ENCODE data around the gene TAS2R10. TPM values are rescaled to one million over a fixed set of nuclear protein-coding genes. Genes with fewer than 3 reads are reported as not detected.
"Not testable (repeated sequence)": the region's sequence is repeated elsewhere in the genome, so short reads cannot be mapped to it uniquely, and the experiment has no call there.

The TAS2R10 gene
- total RNA-seq, 1 donor from 2014 or later: 2.5 TPM

GRCh38 chr12:10807186-10807585, 19.0 kb downstream of the TAS2R10 start, which contains the start of gene TAS2R8:
TSS of gene TAS2R8 (minus strand) at chr12:10807286. CDS start at chr12:10806980, 306 bp downstream.
- Mint-ChIP-seq H3K9me3 (no peaks in the 10 kb centered on the region), H3K4me1 (no peaks in the 10 kb centered on the region), H3K4me3 (no peak within 1 kb of the TSS)

GRCh38 chr12:10802587-10802986, 23.6 kb downstream of the TAS2R10 start, which contains the start of gene TAS2R7:
TSS of gene TAS2R7 (minus strand) at chr12:10802627. CDS start at chr12:10802570, 57 bp downstream.
- H3K27ac Mint-ChIP-seq: no peak within 1 kb of the TSS

More at GRCh38 chr12:10807186-10807585, 19.0 kb downstream of the TAS2R10 start, which contains the start of gene TAS2R8:
- H3K36me3 Mint-ChIP-seq: no peaks in the 10 kb centered on the region
- TF ChIP-seq CTCF (IDR thresholded peaks at IDR 0.05; ENCODE audit: unreplicated experiment): no peak
- no peak for DNase-seq (ENCODE audit: low spot score in 2 of 2, unreplicated experiment in 2 of 2)
- H3K27me3 Mint-ChIP-seq (ENCODE audit: low read depth): peaks cover 5% of the 10 kb centered on the region
- H3K27ac Mint-ChIP-seq: no peak within 1 kb of the TSS

GRCh38 chr12:10801741-10802140, 24.4 kb downstream of the TAS2R10 start:
- no peak overlapping the region for H3K27ac Mint-ChIP-seq
- no peaks in the 10 kb centered on the region for H3K36me3 Mint-ChIP-seq
- H3K4me3 Mint-ChIP-seq: no peak overlapping the region
- H3K27me3 Mint-ChIP-seq (ENCODE audit: low read depth): peaks cover 8% of the 10 kb centered on the region
- no peak for TF ChIP-seq CTCF (IDR thresholded peaks at IDR 0.05; ENCODE audit: unreplicated experiment)
- no peaks in the 10 kb centered on the region for H3K9me3 Mint-ChIP-seq
- DNase-seq (ENCODE audit: low spot score in 2 of 2, unreplicated experiment in 2 of 2): no peak
- no peaks in the 10 kb centered on the region for H3K4me1 Mint-ChIP-seq

More at GRCh38 chr12:10802587-10802986, 23.6 kb downstream of the TAS2R10 start, which contains the start of gene TAS2R7:
- no peak for DNase-seq (ENCODE audit: low spot score in 2 of 2, unreplicated experiment in 2 of 2)
- Mint-ChIP-seq H3K36me3 (no peaks in the 10 kb centered on the region), H3K4me3 (no peak within 1 kb of the TSS), H3K4me1 (no peaks in the 10 kb centered on the region), H3K9me3 (no peaks in the 10 kb centered on the region), H3K27me3 (ENCODE audit: low read depth) (peaks cover 8% of the 10 kb centered on the region)
- TF ChIP-seq CTCF (IDR thresholded peaks at IDR 0.05; ENCODE audit: unreplicated experiment): no peak

GRCh38 chr12:10794222-10794621, 31.9 kb downstream of the TAS2R10 start:
- Mint-ChIP-seq H3K36me3 (no peaks in the 10 kb centered on the region), H3K27me3 (ENCODE audit: low read depth) (no peaks in the 10 kb centered on the region), H3K9me3 (peaks cover 3% of the 10 kb centered on the region), H3K4me1 (no peaks in the 10 kb centered on the region), H3K4me3 (no peak overlapping the region), H3K27ac (no peak overlapping the region)
- DNase-seq (ENCODE audit: low spot score in 2 of 2, unreplicated experiment in 2 of 2): no peak
- no peak for TF ChIP-seq CTCF (IDR thresholded peaks at IDR 0.05; ENCODE audit: unreplicated experiment)

- H3K4me3 Mint-ChIP-seq; H3K27me3 Mint-ChIP-seq (ENCODE audit: low read depth); H3K36me3 Mint-ChIP-seq; H3K9me3 Mint-ChIP-seq; H3K4me1 Mint-ChIP-seq; H3K27ac Mint-ChIP-seq; DNase-seq (ENCODE audit: low spot score in 2 of 2, unreplicated experiment in 2 of 2): not testable (repeated sequence)
These were observed 34.4 kb downstream of the TAS2R10 start for GRCh38 chr12:10791769-10792168.

GRCh38 chr12:10783252-10783651, 42.9 kb downstream of the TAS2R10 start:
- no peaks in the 10 kb centered on the region for H3K36me3 Mint-ChIP-seq
- peaks cover 11% of the 10 kb centered on the region for H3K4me1 Mint-ChIP-seq
- TF ChIP-seq CTCF (IDR thresholded peaks at IDR 0.05; ENCODE audit: unreplicated experiment): no peak
- no peak overlapping the region for H3K4me3 Mint-ChIP-seq
- H3K27ac Mint-ChIP-seq: no peak overlapping the region
- H3K27me3 Mint-ChIP-seq (ENCODE audit: low read depth): no peaks in the 10 kb centered on the region
- no peaks in the 10 kb centered on the region for H3K9me3 Mint-ChIP-seq
- no peak for DNase-seq (ENCODE audit: low spot score in 2 of 2, unreplicated experiment in 2 of 2)
